COR-L47 (cell line): ENCODE results near the gene EYS.

ENCODE experiments used
- DNase-seq: peaks from one replicate; lab custom pipeline; 2025; lab: John Stamatoyannopoulos, UW

EYS gene

GRCh38 chr6:64238071-64238470 is 1469.0 kb downstream of the EYS start:
- no peak for DNase-seq

DNA sequence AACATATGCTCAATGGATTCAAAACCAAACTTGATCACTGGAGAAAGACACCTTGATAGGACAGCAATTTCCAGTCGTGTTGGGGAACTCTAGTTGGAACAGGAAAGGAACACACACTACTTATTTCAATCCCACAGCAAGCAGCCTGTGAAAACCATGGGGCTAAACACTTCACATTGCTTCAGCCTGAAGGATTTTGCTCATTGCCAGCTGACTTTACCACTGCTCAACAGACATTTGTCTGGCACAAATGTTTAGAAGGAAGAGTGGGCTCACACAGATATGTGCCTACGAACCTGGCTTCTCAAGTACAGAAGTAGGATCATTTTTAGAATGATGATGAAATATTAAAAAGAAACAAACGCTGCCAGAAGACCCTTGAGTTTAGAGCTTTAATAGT is 1473.3 kb downstream of the EYS start:
- DNase-seq: no peak

DNA sequence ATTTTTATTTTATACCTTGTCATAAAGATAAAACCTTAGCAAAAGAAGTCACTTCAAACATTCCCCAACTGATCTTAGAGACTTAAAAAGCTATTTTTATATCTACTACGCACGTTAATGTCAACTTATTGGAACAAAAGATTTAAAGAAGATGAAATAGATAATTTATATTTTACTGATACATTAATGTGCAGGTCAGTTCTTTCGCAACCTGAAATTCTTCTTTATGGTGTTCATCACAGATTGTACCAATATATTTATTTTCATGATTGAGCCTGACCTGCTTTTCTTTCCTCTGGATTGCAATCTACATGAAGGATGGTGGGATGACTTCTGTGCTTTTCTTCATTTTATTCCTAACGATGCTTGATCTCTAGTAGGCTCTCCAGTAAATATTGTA is 1475.1 kb downstream of the EYS start:
- no peak for DNase-seq

- DNase-seq: no peak
Measured at GRCh38 chr6:64230530-64230929, 1476.5 kb downstream of the EYS start.

DNA sequence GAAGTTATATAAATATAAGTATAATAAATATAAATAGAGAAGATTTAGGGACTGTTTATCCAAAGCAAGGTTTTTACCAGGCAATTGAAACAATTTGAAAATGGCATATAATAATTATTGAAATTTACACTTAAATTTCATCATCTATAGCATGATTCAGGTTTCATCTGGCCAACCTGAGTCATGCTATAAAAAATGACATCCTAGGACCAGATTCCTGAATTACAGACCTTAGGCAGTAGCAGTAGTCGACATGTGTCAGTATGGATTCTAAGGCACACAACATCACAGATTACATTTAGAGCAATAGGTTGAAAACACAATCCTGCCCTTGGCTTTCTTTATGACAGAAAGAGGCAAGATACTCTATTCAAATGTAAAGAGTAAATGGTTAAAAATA is 1479.2 kb downstream of the EYS start:
- no peak for DNase-seq

GRCh38 chr6:64225503-64225902 is 1481.5 kb downstream of the EYS start:
- no peak for DNase-seq

DNA sequence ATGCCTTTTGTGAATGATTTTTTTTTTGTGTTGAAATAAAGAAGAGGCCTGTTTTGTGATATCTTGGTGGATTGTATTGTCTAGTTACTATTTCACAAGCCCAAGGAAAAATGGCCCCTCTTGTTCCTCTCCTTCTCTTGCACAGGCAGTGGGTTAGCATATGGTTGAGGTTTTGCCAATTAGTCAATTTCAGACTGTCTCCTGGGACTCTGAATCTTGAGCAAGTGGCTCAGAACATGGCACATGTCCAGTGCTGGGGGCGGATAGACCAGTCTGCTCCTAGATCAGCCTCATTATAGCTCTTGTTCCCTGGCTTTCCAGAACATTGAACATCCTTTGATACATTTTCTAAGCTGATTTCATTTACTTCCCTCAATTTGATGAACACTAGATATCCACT is 1482.2 kb downstream of the EYS start:
- no peak for DNase-seq

DNA sequence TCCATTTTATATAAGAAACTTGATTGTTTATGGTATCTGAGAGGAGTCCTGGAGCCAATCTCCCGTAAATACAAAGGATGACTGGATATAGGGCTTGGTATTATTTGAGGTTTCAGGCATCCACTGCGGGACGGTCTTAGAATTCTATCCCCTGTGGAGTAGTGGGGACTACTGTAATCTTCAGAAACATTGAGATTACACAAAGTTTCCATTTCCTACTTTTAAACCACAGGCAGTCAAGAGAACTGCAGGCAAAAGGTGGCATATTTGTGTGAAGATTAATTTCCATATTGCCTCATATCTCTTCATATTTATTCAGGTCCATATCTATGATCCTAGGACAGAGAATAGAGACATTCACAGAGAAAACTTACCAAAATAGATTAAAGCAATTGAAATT is 1485.2 kb downstream of the EYS start:
- no peak for DNase-seq

- DNase-seq: no peak
Measured at GRCh38 chr6:64220801-64221200, 1486.2 kb downstream of the EYS start.

DNA sequence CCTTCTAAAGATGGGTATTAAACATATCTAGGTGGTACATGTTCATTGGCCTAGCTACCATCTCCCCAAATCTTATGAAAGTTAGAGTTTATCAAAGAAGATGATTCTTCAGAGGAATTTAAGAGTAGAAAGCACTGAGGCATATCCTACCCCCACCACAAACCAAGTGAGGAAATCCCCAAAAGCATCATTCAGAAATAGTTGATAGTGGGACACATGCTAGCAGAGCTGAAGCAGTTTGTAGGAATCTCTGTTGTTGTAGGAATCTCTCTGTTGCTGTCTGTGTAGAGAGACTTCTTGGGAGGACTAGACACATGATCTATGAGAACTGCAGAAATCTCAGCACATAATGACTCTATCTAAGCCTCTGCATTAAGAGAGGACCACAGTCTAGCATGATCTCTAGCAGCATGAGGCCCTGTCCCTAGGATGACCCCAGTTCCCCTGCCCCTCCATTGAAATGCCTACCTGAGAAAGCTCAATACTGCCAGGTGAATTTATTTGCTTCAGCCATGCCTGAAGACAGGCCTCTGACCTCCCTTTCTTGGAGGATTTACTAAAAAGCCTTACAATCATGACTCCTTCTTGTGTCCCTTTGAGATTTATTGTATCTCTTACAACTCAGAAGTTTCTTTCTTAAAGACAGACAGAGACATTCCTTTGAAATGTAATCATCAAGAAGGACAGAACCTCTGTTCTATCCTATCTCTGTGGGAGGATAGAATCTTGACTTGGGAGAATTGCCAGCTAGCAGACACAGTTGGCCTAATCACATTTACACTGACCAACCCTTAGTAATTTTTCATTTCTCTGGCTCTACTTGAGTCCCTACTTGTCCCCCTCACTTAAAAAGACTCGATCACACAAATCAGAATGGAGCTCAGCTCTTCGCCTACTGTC is 1489.1 kb downstream of the EYS start:
- no peak for DNase-seq

DNA sequence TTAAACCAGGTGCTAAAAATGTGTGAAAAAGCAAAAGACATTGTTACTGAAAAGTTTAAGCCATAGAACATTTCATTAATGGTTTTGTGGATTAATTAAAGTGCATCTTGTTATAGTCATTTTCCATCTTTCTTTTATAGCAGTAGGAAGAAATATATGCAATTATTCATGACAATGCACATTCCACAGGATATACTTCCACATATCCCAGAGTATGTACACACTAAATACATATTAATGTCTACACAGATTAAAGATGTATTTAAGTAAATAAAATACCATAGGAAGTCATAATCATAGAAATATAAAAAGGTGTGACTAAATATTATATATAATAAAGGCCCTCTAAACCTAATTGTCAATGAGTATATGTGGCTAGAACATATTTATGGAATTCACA is 1492.7 kb downstream of the EYS start:
- no peak for DNase-seq

- DNase-seq: no peak
Measured at GRCh38 chr6:64213697-64214096, 1493.3 kb downstream of the EYS start.

DNA sequence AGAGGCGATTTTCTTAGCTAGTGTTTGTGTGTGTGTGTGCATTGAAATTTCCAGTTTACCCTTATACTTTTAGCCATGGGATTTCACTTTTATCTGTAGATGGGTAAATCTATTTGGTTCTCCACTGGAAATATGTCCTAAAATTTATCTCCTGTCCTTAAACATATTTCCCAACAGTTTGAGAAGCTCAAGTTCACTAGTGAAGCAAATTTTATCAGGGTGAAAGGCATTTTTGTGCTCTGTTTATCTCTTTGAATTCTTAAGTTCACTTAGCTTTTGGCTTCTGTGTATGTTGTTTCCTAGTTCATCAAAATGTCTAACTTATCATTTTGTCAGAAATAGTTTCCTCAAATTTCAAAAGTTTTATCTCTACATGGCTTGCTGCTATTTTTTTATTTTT is 1509.8 kb downstream of the EYS start:
- no peak for DNase-seq

GRCh38 chr6:64186592-64186991 is 1520.4 kb downstream of the EYS start:
- no peak for DNase-seq

- no peak for DNase-seq
Measured at GRCh38 chr6:64185621-64186020, 1521.4 kb downstream of the EYS start.

GRCh38 chr6:64175296-64175695 is 1531.7 kb downstream of the EYS start:
- DNase-seq: no peak

- no peak for DNase-seq
Measured at GRCh38 chr6:64170316-64170715, 1536.7 kb downstream of the EYS start.

DNA sequence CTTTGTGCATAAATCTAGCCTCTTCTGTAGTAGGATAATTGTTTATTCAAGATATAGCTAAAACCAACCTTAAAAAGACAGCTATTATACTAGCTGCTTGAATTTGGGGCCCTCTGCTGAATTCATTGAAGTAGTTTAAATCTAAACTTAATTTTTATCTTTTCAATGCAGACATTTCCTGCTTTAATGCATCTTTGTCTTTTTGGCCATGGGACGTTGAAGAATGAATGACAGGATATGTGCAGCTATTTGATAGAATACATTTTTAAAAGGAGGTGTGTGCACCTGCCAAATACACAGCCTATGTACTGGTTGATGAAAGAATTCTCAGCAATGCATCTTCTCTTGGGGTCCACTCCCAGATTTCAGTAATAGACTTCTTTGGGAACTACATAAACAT is 1546.5 kb downstream of the EYS start:
- no peak for DNase-seq

DNA sequence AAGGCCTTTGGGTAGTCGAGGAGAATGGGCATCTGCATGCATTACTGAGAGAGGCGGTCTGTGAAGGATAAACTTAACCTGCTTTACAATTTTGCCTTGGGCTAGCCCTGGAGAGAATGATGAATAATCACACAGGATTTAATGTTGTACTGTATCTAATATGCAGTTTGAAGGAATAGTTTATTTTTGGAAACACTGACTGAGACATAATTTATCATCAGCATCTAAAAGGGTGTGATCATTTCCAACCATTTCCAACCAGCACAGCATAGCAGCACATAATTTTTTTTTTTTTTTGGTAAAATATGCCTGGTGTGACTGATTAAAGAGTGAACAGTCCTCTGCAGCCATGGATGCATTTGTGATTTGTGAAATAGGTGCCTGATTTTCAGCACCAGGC is 1552.0 kb downstream of the EYS start:
- no peak for DNase-seq

GRCh38 chr6:64146876-64147275 is 1560.2 kb downstream of the EYS start:
- DNase-seq: no peak

DNA sequence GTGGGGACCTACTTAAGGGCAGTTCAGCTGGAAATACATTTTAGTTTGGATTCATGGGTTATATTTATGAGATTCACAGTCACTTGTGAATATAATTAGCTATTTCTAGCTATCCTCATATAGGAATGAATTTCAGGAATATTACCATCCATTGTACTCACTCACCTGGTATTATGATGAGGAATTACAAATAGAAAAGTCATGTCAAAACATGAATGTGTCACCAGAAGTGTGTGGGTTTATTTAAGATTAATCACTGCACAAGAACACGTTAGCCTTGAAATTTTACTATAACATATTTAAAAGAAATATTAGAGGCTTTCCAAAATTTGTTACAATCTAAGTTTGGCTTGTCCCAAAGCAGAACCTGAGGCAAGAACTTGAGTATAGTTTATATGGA is 1560.9 kb downstream of the EYS start:
- DNase-seq: no peak

DNA sequence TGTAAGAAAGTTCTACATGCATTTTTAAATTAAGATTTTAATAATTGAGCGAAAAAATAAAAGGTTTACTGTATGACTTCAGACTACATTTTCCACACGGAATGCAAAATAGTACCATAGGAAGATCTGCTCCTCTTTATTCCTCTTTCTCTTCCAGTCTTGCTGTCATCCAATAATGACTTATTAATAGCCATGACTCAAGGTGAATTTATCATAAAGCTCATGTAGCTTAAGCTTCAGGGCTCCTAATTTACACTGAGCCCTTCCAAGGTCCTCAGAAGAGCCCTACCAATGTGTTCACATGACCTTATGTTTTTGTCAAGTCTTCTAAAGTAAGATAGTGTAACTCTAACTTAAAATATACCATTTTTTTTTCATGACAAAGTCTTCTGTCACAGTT is 1561.4 kb downstream of the EYS start:
- DNase-seq: no peak

DNA sequence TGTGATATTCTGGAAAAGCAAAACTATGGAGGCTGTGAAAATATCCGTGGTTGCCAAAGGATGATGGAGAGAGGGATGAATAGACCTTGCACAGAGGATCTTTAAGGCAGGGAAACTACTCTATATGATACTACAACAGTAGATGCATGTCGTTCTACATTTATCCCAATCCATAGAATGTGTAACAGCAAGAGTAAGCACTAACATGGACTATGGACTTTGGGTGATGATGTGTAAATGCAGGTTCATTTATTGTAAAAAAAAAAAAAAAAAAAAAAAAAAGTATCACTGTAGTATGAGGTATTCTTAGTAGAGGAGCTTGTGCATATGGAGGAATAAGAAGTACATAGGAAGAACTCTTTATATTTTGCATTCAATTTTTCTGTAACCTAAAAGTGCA is 1563.9 kb downstream of the EYS start:
- no peak for DNase-seq

- DNase-seq: no peak
Measured at GRCh38 chr6:64141680-64142079, 1565.3 kb downstream of the EYS start.
